PFSK-1 (cell line): ENCODE measurements around the gene ATP8B2.

Experiments
- POLR2AphosphoS5 ChIP-seq: IDR thresholded peaks from 2 replicates; pipeline ENCODE4 v1.6.1; 2012; ENCODE audit warnings: low read depth, mild to moderate bottlenecking, control low read depth, low read length, moderate library complexity
- TAF1 ChIP-seq: IDR thresholded peaks from 2 replicates; pipeline ENCODE4 v1.6.1; 2012; ENCODE audit warnings: low read length, control low read depth, borderline replicate concordance; ENCODE audit not compliant: insufficient read depth
- TF ChIP-seq, protein P1 (sequence below), 2 experiments: IDR thresholded peaks; 2 replicates each; pipeline versions ENCODE4 v1.6.1 to v1.8.0; 2011 to 2012; ENCODE audit warnings: low read depth in 2 of 2, low read length in 2 of 2, control low read depth in 1 of 2, inconsistent platforms in 1 of 2, mild to moderate bottlenecking in 1 of 2, moderate library complexity in 1 of 2; ENCODE audit not compliant: insufficient read depth in 1 of 2

DNA sequence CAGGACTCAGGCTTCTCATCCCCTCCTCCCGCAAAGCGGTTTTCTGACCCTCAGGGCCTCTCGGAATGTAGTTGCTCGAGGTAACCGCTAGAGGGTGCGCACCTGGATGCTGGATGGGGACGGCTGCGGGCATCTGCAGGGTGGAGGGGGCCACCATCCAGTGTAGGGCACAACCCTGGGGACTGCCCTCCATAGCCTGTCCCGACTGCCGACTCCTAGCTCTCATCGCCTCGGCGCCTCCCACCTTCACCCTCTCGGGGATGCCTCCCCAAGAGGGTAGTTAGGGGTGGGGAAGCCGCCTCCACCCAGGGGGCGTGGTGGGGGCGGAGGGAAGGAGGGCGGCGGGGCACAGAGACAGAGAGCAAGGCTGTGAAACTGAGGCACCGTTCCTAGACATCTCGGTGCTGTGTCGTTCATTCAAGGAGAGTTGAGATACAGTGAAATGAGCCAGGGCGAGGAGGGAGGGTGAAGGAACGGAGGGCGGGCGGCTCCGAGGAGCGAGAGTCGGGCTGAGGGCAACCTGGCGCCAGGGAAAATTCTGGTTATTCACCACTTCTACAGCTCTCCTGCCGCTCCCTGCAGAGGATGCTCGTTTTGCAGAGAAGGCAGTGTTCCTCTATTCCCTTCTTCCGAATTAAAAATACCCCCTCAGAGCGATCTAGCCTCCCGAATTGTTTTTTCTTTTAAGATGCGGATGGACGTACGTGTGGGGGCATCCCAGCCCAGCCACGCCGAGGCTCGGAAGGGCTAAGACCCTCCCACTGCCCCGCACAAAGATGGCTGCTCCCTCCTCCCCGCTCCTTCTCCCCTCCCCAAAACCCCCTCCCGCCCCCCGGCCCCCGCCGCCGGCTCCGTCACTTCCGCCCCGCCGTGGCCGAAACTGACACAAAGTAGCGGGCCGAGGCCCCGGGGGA lies at the start of gene ATP8B2:
- TF ChIP-seq POLR2AphosphoS5 (no peak), TAF1 (no peak)
- TF ChIP-seq, protein P1, sequence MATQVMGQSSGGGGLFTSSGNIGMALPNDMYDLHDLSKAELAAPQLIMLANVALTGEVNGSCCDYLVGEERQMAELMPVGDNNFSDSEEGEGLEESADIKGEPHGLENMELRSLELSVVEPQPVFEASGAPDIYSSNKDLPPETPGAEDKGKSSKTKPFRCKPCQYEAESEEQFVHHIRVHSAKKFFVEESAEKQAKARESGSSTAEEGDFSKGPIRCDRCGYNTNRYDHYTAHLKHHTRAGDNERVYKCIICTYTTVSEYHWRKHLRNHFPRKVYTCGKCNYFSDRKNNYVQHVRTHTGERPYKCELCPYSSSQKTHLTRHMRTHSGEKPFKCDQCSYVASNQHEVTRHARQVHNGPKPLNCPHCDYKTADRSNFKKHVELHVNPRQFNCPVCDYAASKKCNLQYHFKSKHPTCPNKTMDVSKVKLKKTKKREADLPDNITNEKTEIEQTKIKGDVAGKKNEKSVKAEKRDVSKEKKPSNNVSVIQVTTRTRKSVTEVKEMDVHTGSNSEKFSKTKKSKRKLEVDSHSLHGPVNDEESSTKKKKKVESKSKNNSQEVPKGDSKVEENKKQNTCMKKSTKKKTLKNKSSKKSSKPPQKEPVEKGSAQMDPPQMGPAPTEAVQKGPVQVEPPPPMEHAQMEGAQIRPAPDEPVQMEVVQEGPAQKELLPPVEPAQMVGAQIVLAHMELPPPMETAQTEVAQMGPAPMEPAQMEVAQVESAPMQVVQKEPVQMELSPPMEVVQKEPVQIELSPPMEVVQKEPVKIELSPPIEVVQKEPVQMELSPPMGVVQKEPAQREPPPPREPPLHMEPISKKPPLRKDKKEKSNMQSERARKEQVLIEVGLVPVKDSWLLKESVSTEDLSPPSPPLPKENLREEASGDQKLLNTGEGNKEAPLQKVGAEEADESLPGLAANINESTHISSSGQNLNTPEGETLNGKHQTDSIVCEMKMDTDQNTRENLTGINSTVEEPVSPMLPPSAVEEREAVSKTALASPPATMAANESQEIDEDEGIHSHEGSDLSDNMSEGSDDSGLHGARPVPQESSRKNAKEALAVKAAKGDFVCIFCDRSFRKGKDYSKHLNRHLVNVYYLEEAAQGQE (IDR thresholded peaks at IDR 0.05; ENCODE audit: insufficient read depth in 1 of 2, low read depth in 2 of 2, low read length in 2 of 2) = no peak
